Measurements from ENCODE around the gene CD8B. TPM values are rescaled to one million over a fixed set of nuclear protein-coding genes. Genes with fewer than 3 reads are reported as not detected.

The CD8B gene
- polyA plus RNA-seq, 1 donor from 2014 or later: not detected

GRCh38 chr2:86782748-86783147 is 78.9 kb downstream of the CD8B start:
- Histone ChIP-seq H3K36me3 (ENCODE audit: insufficient read depth, low read length) (no peaks in the 10 kb centered on the region), H3K9me2 (ENCODE audit: insufficient read depth, low read length) (no peaks in the 10 kb centered on the region), H3K27me3 (ENCODE audit: insufficient read depth, low read depth, low read length) (peaks cover 7% of the 10 kb centered on the region), H3K79me2 (replicated peaks; ENCODE audit: insufficient read depth, low read length) (no peaks in the 10 kb centered on the region), H3K27ac (ENCODE audit: low read length) (no peak overlapping the region), H3K9me3 (ENCODE audit: low read length) (no peaks in the 10 kb centered on the region), H2AFZ (ENCODE audit: low read depth, low read length) (no peak overlapping the region), H3K4me2 (ENCODE audit: low read length) (no peak overlapping the region), H3F3A (ENCODE audit: insufficient read depth, low read length, poor library complexity, severe bottlenecking) (no peaks in the 10 kb centered on the region), H3K4me3 (ENCODE audit: low read length) (no peak overlapping the region), H3K9ac (ENCODE audit: low read length) (no peak overlapping the region), H4K20me1 (ENCODE audit: insufficient read depth) (no peaks in the 10 kb centered on the region)
- TF ChIP-seq EZH2 (IDR thresholded peaks at IDR 0.05; ENCODE audit: borderline replicate concordance, insufficient read depth, low read length, poor library complexity, severe bottlenecking) (no peak), EP300 (conservative IDR thresholded peaks at IDR 0.05; ENCODE audit: poor library complexity, severe bottlenecking) (no peak), REST (IDR thresholded peaks at IDR 0.05; ENCODE audit: borderline replicate concordance) (no peak), POLR2AphosphoS5 (IDR thresholded peaks at IDR 0.05) (no peak), TAF1 (IDR thresholded peaks at IDR 0.05; ENCODE audit: low read depth) (no peak), RAD21 (conservative IDR thresholded peaks at IDR 0.05) (no peak), CTCF (IDR thresholded peaks at IDR 0.05; ENCODE audit: poor library complexity, severe bottlenecking) (no peak), SMC3 (conservative IDR thresholded peaks at IDR 0.05; ENCODE audit: poor library complexity) (no peak), MXI1 (conservative IDR thresholded peaks at IDR 0.05; ENCODE audit: poor library complexity, severe bottlenecking) (no peak)

GRCh38 chr2:86781363-86781762 is 80.3 kb downstream of the CD8B start:
- Histone ChIP-seq H3K4me3 (ENCODE audit: low read length) (no peak overlapping the region), H4K20me1 (ENCODE audit: insufficient read depth) (no peaks in the 10 kb centered on the region), H3K79me2 (replicated peaks; ENCODE audit: insufficient read depth, low read length) (no peaks in the 10 kb centered on the region), H3F3A (ENCODE audit: insufficient read depth, low read length, poor library complexity, severe bottlenecking) (no peaks in the 10 kb centered on the region), H3K36me3 (ENCODE audit: insufficient read depth, low read length) (peaks cover 6% of the 10 kb centered on the region), H3K4me2 (ENCODE audit: low read length) (no peak overlapping the region), H3K27me3 (ENCODE audit: insufficient read depth, low read depth, low read length) (no peaks in the 10 kb centered on the region), H2AFZ (ENCODE audit: low read depth, low read length) (no peak overlapping the region), H3K9me2 (ENCODE audit: insufficient read depth, low read length) (no peaks in the 10 kb centered on the region), H3K9me3 (ENCODE audit: low read length) (no peaks in the 10 kb centered on the region), H3K9ac (ENCODE audit: low read length) (no peak overlapping the region), H3K27ac (ENCODE audit: low read length) (no peak overlapping the region)
- TF ChIP-seq CTCF (IDR thresholded peaks at IDR 0.05; ENCODE audit: poor library complexity, severe bottlenecking) (no peak), REST (IDR thresholded peaks at IDR 0.05; ENCODE audit: borderline replicate concordance) (no peak), SMC3 (conservative IDR thresholded peaks at IDR 0.05; ENCODE audit: poor library complexity) (no peak), TAF1 (IDR thresholded peaks at IDR 0.05; ENCODE audit: low read depth) (no peak), RAD21 (conservative IDR thresholded peaks at IDR 0.05) (no peak), MXI1 (conservative IDR thresholded peaks at IDR 0.05; ENCODE audit: poor library complexity, severe bottlenecking) (no peak), POLR2AphosphoS5 (IDR thresholded peaks at IDR 0.05) (no peak), EZH2 (IDR thresholded peaks at IDR 0.05; ENCODE audit: borderline replicate concordance, insufficient read depth, low read length, poor library complexity, severe bottlenecking) (no peak), EP300 (conservative IDR thresholded peaks at IDR 0.05; ENCODE audit: poor library complexity, severe bottlenecking) (no peak)

All from neural cell (in vitro differentiated cells).